ENCODE data around the gene CHAC1. TPM values are rescaled to one million over a fixed set of nuclear protein-coding genes. Genes with fewer than 3 reads are reported as not detected.

The CHAC1 gene
- total and polyA plus RNA-seq, 2 of the 13 experiments (the other 11 are each of a cell fraction or from before 2014, with no cell fraction given): 0.44 TPM; not detected in 1

DNA sequence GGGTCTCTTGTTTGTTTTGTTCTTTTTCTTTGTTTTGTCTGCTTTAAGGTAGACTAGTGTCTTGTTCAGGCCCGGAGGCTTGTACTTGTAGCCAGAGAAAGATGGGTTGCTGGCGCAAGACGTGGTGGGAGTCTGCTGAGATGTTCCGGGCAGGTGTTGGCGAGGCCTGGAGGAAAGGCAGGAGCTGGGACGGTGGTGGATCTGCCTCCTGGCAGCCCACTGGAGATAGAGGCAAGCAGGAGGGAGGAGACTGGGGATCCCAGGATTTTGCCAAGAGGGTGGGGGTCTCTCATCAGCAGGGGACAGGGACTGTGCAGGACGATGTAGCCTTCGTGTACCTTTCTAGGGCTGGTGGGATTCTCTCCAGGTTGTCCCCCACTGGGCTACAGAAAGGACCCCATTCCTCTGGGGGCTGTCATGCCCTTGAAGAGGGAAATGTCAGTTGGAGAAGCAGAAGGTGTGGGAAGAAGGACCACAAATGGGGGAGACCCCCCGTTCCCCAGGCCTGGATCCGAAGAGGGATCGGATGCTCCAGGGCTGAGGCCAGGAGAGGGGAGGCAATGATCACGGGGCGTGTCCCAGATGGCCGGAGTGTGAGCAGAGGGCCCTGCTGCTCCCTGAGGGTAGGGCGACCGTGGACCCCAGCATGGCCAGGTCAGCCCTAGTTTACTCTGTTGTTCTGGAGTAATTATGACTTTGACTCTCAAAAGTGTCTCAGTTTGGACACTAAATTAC lies 7.0 kb downstream of the CHAC1 start (continued):
- no peak for TF ChIP-seq ZNF143 (CRISPR knock-in tag; IDR thresholded peaks at IDR 0.05)
- TF ChIP-seq, protein P1, sequence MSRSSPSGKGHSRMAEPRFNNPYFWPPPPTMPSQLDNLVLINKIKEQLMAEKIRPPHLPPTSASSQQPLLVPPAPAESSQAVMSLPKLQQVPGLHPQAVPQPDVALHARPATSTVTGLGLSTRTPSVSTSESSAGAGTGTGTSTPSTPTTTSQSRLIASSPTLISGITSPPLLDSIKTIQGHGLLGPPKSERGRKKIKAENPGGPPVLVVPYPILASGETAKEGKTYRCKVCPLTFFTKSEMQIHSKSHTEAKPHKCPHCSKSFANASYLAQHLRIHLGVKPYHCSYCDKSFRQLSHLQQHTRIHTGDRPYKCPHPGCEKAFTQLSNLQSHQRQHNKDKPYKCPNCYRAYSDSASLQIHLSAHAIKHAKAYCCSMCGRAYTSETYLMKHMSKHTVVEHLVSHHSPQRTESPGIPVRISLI (CRISPR knock-in tag; IDR thresholded peaks at IDR 0.05; ENCODE audit: borderline replicate concordance): no peak

DNA sequence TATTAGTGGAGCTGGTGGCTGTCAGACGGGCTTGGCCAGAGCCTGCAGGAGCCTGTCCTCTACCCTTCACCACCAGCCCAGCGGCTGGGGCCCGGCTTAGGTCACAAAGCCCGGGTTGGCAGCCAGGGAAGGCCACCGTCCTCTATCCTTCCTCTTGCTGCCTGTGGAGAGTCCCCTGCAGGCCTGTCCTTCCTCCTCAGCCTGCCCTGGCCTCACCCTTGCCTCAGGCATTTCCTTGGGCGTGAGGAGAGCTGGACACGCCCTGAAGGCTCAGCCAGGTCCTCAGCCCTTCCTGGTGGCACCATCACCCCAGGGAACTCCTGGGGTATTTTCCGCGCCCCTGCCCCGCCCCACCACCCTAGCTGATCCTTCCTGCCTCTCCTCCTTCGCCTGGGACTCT lies 7.7 kb downstream of the CHAC1 start:
- Histone ChIP-seq H3K4me2 (ENCODE audit: low read depth, low read length) (no peak overlapping the region), H3K27ac (ENCODE audit: extremely low read length, insufficient read depth, low read length) (no peak overlapping the region)
- TF ChIP-seq ZNF282 (IDR thresholded peaks at IDR 0.05; ENCODE audit: partially characterized antibody) (no peak), CBX2 (IDR thresholded peaks at IDR 0.05; ENCODE audit: low read depth, low read length) (no peak), CBX2 (CRISPR knock-in tag; IDR thresholded peaks at IDR 0.05; ENCODE audit: low read depth) (no peak), SALL1 (CRISPR knock-in tag; IDR thresholded peaks at IDR 0.05) (no peak), ATRX (CRISPR knock-in tag; IDR thresholded peaks at IDR 0.05; ENCODE audit: borderline replicate concordance) (no peak), KLF13 (CRISPR knock-in tag; IDR thresholded peaks at IDR 0.05) (no peak), ZNF547 (CRISPR knock-in tag; IDR thresholded peaks at IDR 0.05) (no peak), ZNF839 (CRISPR knock-in tag; IDR thresholded peaks at IDR 0.05; ENCODE audit: borderline replicate concordance) (no peak), MIXL1 (CRISPR knock-in tag; IDR thresholded peaks at IDR 0.05) (no peak), NCOA1 (CRISPR knock-in tag; IDR thresholded peaks at IDR 0.05) (no peak), ZNF75D (CRISPR knock-in tag; IDR thresholded peaks at IDR 0.05; ENCODE audit: borderline replicate concordance) (no peak), ZFP36L2 (CRISPR knock-in tag; IDR thresholded peaks at IDR 0.05) (no peak), ZNF333 (CRISPR knock-in tag; IDR thresholded peaks at IDR 0.05; ENCODE audit: borderline replicate concordance) (no peak)
- TF ChIP-seq, protein P2, sequence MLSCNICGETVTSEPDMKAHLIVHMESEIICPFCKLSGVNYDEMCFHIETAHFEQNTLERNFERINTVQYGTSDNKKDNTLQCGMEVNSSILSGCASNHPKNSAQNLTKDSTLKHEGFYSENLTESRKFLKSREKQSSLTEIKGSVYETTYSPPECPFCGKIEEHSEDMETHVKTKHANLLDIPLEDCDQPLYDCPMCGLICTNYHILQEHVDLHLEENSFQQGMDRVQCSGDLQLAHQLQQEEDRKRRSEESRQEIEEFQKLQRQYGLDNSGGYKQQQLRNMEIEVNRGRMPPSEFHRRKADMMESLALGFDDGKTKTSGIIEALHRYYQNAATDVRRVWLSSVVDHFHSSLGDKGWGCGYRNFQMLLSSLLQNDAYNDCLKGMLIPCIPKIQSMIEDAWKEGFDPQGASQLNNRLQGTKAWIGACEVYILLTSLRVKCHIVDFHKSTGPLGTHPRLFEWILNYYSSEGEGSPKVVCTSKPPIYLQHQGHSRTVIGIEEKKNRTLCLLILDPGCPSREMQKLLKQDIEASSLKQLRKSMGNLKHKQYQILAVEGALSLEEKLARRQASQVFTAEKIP (CRISPR knock-in tag; IDR thresholded peaks at IDR 0.05; ENCODE audit: borderline replicate concordance): no peak
- TF ChIP-seq, protein P3, sequence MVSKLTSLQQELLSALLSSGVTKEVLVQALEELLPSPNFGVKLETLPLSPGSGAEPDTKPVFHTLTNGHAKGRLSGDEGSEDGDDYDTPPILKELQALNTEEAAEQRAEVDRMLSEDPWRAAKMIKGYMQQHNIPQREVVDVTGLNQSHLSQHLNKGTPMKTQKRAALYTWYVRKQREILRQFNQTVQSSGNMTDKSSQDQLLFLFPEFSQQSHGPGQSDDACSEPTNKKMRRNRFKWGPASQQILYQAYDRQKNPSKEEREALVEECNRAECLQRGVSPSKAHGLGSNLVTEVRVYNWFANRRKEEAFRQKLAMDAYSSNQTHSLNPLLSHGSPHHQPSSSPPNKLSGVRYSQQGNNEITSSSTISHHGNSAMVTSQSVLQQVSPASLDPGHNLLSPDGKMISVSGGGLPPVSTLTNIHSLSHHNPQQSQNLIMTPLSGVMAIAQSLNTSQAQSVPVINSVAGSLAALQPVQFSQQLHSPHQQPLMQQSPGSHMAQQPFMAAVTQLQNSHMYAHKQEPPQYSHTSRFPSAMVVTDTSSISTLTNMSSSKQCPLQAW (CRISPR knock-in tag; IDR thresholded peaks at IDR 0.05): no peak
- TF ChIP-seq, protein P4, sequence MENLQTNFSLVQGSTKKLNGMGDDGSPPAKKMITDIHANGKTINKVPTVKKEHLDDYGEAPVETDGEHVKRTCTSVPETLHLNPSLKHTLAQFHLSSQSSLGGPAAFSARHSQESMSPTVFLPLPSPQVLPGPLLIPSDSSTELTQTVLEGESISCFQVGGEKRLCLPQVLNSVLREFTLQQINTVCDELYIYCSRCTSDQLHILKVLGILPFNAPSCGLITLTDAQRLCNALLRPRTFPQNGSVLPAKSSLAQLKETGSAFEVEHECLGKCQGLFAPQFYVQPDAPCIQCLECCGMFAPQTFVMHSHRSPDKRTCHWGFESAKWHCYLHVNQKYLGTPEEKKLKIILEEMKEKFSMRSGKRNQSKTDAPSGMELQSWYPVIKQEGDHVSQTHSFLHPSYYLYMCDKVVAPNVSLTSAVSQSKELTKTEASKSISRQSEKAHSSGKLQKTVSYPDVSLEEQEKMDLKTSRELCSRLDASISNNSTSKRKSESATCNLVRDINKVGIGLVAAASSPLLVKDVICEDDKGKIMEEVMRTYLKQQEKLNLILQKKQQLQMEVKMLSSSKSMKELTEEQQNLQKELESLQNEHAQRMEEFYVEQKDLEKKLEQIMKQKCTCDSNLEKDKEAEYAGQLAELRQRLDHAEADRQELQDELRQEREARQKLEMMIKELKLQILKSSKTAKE (CRISPR knock-in tag; IDR thresholded peaks at IDR 0.05; ENCODE audit: borderline replicate concordance): no peak

More for the DNA sequence above, 7.7 kb downstream of the CHAC1 start:
- CTCF ChIA-PET (ENCODE audit: low intra/inter-chr PET ratio, low total read pairs): no interaction called here
- FAIRE-seq (no peak), DNase-seq (ENCODE audit: low spot score) (no peak), ATAC-seq (peak; percentile 37)
- H3K4me3 ChIP-seq (replicated peaks in 1 of 3; ENCODE audit: insufficient read depth in 1 of 3, low read depth in 2 of 3, low read length in 3 of 3): no peak overlapping the region
- no peaks in the 10 kb centered on the region for H3K4me1 ChIP-seq (ENCODE audit: insufficient read depth, low read length)
- no peak overlapping the region for H2AFZ ChIP-seq (ENCODE audit: low read length)
- POLR2A ChIA-PET: no interaction called here
- H3K9ac ChIP-seq (ENCODE audit: insufficient read depth, low read depth, low read length): no peak overlapping the region
- BruUV-seq (replicated peaks): no TSS peak
- in situ Hi-C loops (cut with HindIII; ENCODE audit: extremely low pct_ligation_motif_present, low pct_unique_long_range_greater_than_20kb): no loop called here
- peaks cover 10 to 51% of the 10 kb centered on the region in 2 experiments for H3K27me3 ChIP-seq (ENCODE audit: control insufficient read depth in 1 of 2, insufficient read depth in 2 of 2, low read length in 2 of 2)
- WGBS (ENCODE audit: low lambda C conversion rate): 39% methylated on average over 10 of the region's 11 CpGs
- no peaks in the 10 kb centered on the region for H3K79me2 ChIP-seq (ENCODE audit: insufficient read depth, low read length)
- no peaks in the 10 kb centered on the region for H4K20me1 ChIP-seq (ENCODE audit: insufficient read depth, low read length)
- intact Hi-C loops (cut with micrococcal nuclease; ENCODE audit: unreplicated experiment): no loop called here
- no peaks in the 10 kb centered on the region for H3K9me3 ChIP-seq (ENCODE audit: low read length)
- no peaks in the 10 kb centered on the region for H3K36me3 ChIP-seq (replicated peaks in 1 of 2; ENCODE audit: control insufficient read depth in 1 of 2, insufficient read depth in 2 of 2, low read length in 2 of 2)
